HG03097 (cell line): ENCODE measurements around the gene KRTAP10-3.

ENCODE experiments used
- ATAC-seq: cut with Tn5 transposase; IDR thresholded peaks from one replicate; pipeline ENCODE4 v1.9.1; 2021; ENCODE audit not compliant: unreplicated experiment, low FRiP score

The KRTAP10-3 gene

GRCh38 chr21:44520326-44521300 lies 38.0 kb downstream of the KRTAP10-3 start:
- no peak for ATAC-seq

- ATAC-seq: no peak
Measured at GRCh38 chr21:44519346-44520325, 39.0 kb downstream of the KRTAP10-3 start.

- ATAC-seq: no peak
Measured at GRCh38 chr21:44518686-44519085, 39.9 kb downstream of the KRTAP10-3 start.

- no peak for ATAC-seq
Measured at GRCh38 chr21:44517175-44517899, 41.3 kb downstream of the KRTAP10-3 start.

- no peak for ATAC-seq
Measured at GRCh38 chr21:44516828-44517174, 41.8 kb downstream of the KRTAP10-3 start.

- ATAC-seq: no peak
Measured at GRCh38 chr21:44516342-44516741, 42.3 kb downstream of the KRTAP10-3 start.

- ATAC-seq: no peak
Measured at GRCh38 chr21:44515359-44516165, 43.0 kb downstream of the KRTAP10-3 start.

GRCh38 chr21:44514746-44515358 lies 43.7 kb downstream of the KRTAP10-3 start:
- no peak for ATAC-seq

- ATAC-seq: no peak
Measured at GRCh38 chr21:44514218-44514520, 44.4 kb downstream of the KRTAP10-3 start.

GRCh38 chr21:44513389-44514217 lies 45.0 kb downstream of the KRTAP10-3 start:
- ATAC-seq: no peak

- ATAC-seq: no peak
Measured at GRCh38 chr21:44512496-44513388, 45.9 kb downstream of the KRTAP10-3 start.

- no peak for ATAC-seq
Measured at GRCh38 chr21:44511938-44512275, 46.7 kb downstream of the KRTAP10-3 start.

- ATAC-seq: no peak
Measured at GRCh38 chr21:44511219-44511937, 47.2 kb downstream of the KRTAP10-3 start.

- no peak for ATAC-seq
Measured at GRCh38 chr21:44510508-44511218, 47.9 kb downstream of the KRTAP10-3 start.

- no peak for ATAC-seq
Measured at GRCh38 chr21:44510109-44510507, 48.5 kb downstream of the KRTAP10-3 start.

- no peak for ATAC-seq
Measured at GRCh38 chr21:44509539-44509938, 49.1 kb downstream of the KRTAP10-3 start.
